Raji (cell line): ENCODE results near the gene ITGA1.

Experiments
- POLR2A ChIP-seq: IDR thresholded peaks from 2 replicates; pipeline ENCODE4 v1.6.1; 2011; ENCODE audit warnings: low read depth, low read length, control low read depth; ENCODE audit not compliant: insufficient read depth

ITGA1 gene

GRCh38 chr5:52964138-52964537, 176.4 kb downstream of the ITGA1 start:
- no peak for TF ChIP-seq POLR2A

GRCh38 chr5:52977264-52977897, 189.7 kb downstream of the ITGA1 start:
- no peak for TF ChIP-seq POLR2A

GRCh38 chr5:52981507-52981906, 193.8 kb downstream of the ITGA1 start:
- no peak for TF ChIP-seq POLR2A

- no peak for TF ChIP-seq POLR2A
These were observed 196.3 kb downstream of the ITGA1 start for GRCh38 chr5:52983731-52984636.

GRCh38 chr5:52985306-52985705, 197.6 kb downstream of the ITGA1 start:
- no peak for TF ChIP-seq POLR2A

GRCh38 chr5:52987711-52988331, 200.1 kb downstream of the ITGA1 start:
- no peak for TF ChIP-seq POLR2A

- TF ChIP-seq POLR2A, result no peak
These were observed 200.8 kb downstream of the ITGA1 start for GRCh38 chr5:52988335-52989024.

GRCh38 chr5:52989025-52989780, 201.5 kb downstream of the ITGA1 start, which contains the start of gene ITGA2:
Gene ITGA2 (plus strand): TSS chr5:52989352. CDS start chr5:52989469, 117 bp downstream.
- no peak for TF ChIP-seq POLR2A

GRCh38 chr5:52989781-52990527, 202.2 kb downstream of the ITGA1 start:
- no peak for TF ChIP-seq POLR2A

GRCh38 chr5:52990528-52990925, 202.8 kb downstream of the ITGA1 start:
- no peak for TF ChIP-seq POLR2A

- no peak for TF ChIP-seq POLR2A
These were observed 205.7 kb downstream of the ITGA1 start for GRCh38 chr5:52993367-52993766.

GRCh38 chr5:52994266-52994665, 206.6 kb downstream of the ITGA1 start:
- no peak for TF ChIP-seq POLR2A

- TF ChIP-seq POLR2A, result no peak
These were observed 207.4 kb downstream of the ITGA1 start for GRCh38 chr5:52995095-52995494.

GRCh38 chr5:52995914-52996313, 208.2 kb downstream of the ITGA1 start:
- no peak for TF ChIP-seq POLR2A

- TF ChIP-seq POLR2A, result no peak
These were observed 209.3 kb downstream of the ITGA1 start for GRCh38 chr5:52996979-52997378.
